Mesenchymal stem cell (in vitro differentiated cells and primary cell): ENCODE data around the gene IFITM10.

Experiments used
- DNase-seq: peaks from one replicate; pipeline ENCODE4 v3.0.0-alpha.2; 2013
- H2AFZ ChIP-seq: one replicate; pipeline ENCODE4 v1.6.1; 2013; ENCODE audit warnings: low read depth, mild to moderate bottlenecking, control low read depth, inconsistent platforms, low read length, moderate library complexity
- H2AK5ac ChIP-seq: 2 replicates; pipeline ENCODE4 v1.6.1; 2013; ENCODE audit warnings: low read length, moderate library complexity, mild to moderate bottlenecking, inconsistent platforms; ENCODE audit not compliant: severe bottlenecking
- H2BK120ac ChIP-seq: one replicate; pipeline ENCODE4 v1.6.1; 2013; ENCODE audit warnings: low read depth, mild to moderate bottlenecking, inconsistent platforms, low read length, moderate library complexity
- H2BK12ac ChIP-seq, 2 experiments: one replicate each; pipeline ENCODE4 v1.6.1; 2013; ENCODE audit warnings: inconsistent platforms in 2 of 2, low read length in 2 of 2, mild to moderate bottlenecking in 2 of 2, moderate library complexity in 2 of 2, control low read depth in 1 of 2
- H2BK15ac ChIP-seq: one replicate; pipeline ENCODE4 v1.6.1; 2013; ENCODE audit warnings: mild to moderate bottlenecking, low read depth, inconsistent platforms; ENCODE audit not compliant: poor library complexity, severe bottlenecking
- H2BK5ac ChIP-seq: 2 replicates; pipeline ENCODE4 v1.6.1; 2013; ENCODE audit warnings: low read depth, mild to moderate bottlenecking, low read length, control low read depth, inconsistent platforms; ENCODE audit not compliant: poor library complexity, severe bottlenecking
- H3K14ac ChIP-seq, 2 experiments: one replicate each; pipeline ENCODE4 v1.6.1; 2013; ENCODE audit warnings: inconsistent platforms in 2 of 2, low read length in 2 of 2, control low read depth in 1 of 2, mild to moderate bottlenecking in 1 of 2, moderate library complexity in 1 of 2
- H3K18ac ChIP-seq, 2 experiments: one replicate each; pipeline ENCODE4 v1.6.1; 2013; ENCODE audit warnings: inconsistent platforms in 2 of 2, low read length in 2 of 2, control low read depth in 1 of 2, low read depth in 1 of 2, mild to moderate bottlenecking in 1 of 2
- H3K23ac ChIP-seq, 2 experiments: one replicate each; pipeline ENCODE4 v1.6.1; 2013; ENCODE audit warnings: inconsistent platforms in 2 of 2, low read length in 2 of 2, mild to moderate bottlenecking in 2 of 2, moderate library complexity in 2 of 2, control low read depth in 1 of 2
- H3K27ac ChIP-seq: 2 replicates; pipeline ENCODE4 v1.5.1; 2013; ENCODE audit warnings: mild to moderate bottlenecking, moderate library complexity, low read length, control low read depth, inconsistent platforms; ENCODE audit not compliant: poor library complexity, severe bottlenecking
- H3K27me3 ChIP-seq, 2 experiments: 2 replicates each; pipeline versions ENCODE4 v1.6.1 to v1.7.0; 2013; ENCODE audit warnings: low read length in 2 of 2, mild to moderate bottlenecking in 2 of 2, moderate library complexity in 2 of 2, control low read depth in 1 of 2, inconsistent platforms in 1 of 2; ENCODE audit not compliant: control insufficient read depth in 1 of 2, insufficient read depth in 1 of 2
- H3K36me3 ChIP-seq, 2 experiments: 2 replicates each; pipeline versions ENCODE4 v1.6.1 to v1.7.0; 2013; ENCODE audit warnings: low read length in 2 of 2, control low read depth in 1 of 2, inconsistent platforms in 1 of 2, low read depth in 1 of 2, mild to moderate bottlenecking in 1 of 2; ENCODE audit not compliant: insufficient read depth in 2 of 2, control insufficient read depth in 1 of 2
- H3K4ac ChIP-seq, 2 experiments: one replicate each; pipeline ENCODE4 v1.6.1; 2013; ENCODE audit warnings: inconsistent platforms in 2 of 2, low read length in 2 of 2, mild to moderate bottlenecking in 2 of 2, moderate library complexity in 2 of 2, control low read depth in 1 of 2, low read depth in 1 of 2
- H3K4me1 ChIP-seq: 2 replicates; pipeline ENCODE4 v1.6.1; 2013; ENCODE audit warnings: low read depth, low read length, control low read depth; ENCODE audit not compliant: control insufficient read depth, insufficient read depth
- H3K4me2 ChIP-seq: 2 replicates; pipeline ENCODE4 v1.6.1; 2013; ENCODE audit warnings: low read length, mild to moderate bottlenecking, inconsistent platforms; ENCODE audit not compliant: poor library complexity, severe bottlenecking
- H3K4me3 ChIP-seq, 2 experiments: 2 replicates each; pipeline versions ENCODE4 v1.5.1 to v1.7.0; 2013; ENCODE audit warnings: low read length in 2 of 2, mild to moderate bottlenecking in 2 of 2, control low read depth in 1 of 2, low read depth in 1 of 2; ENCODE audit not compliant: insufficient read depth in 1 of 2
- H3K79me1 ChIP-seq: replicated peaks from 2 replicates; pipeline ENCODE4 v1.6.1; 2013; ENCODE audit warnings: mild to moderate bottlenecking, control low read depth, low read length, inconsistent platforms; ENCODE audit not compliant: poor library complexity, severe bottlenecking
- H3K9ac ChIP-seq: 2 replicates; pipeline ENCODE4 v1.7.0; 2013; ENCODE audit warnings: mild to moderate bottlenecking, low read length, moderate library complexity
- H3K9me3 ChIP-seq: 2 replicates; pipeline ENCODE4 v1.7.0; 2013; ENCODE audit warnings: mild to moderate bottlenecking, low read length; ENCODE audit not compliant: control insufficient read depth
- H4K8ac ChIP-seq: one replicate; pipeline ENCODE4 v1.6.1; 2013; ENCODE audit warnings: inconsistent platforms, mild to moderate bottlenecking, low read length, moderate library complexity
- H4K91ac ChIP-seq: one replicate; pipeline ENCODE4 v1.6.1; 2013; ENCODE audit warnings: mild to moderate bottlenecking, low read length, inconsistent platforms
- WGBS: methylation state at CpG from one replicate; pipeline ENCODE4 v1.1.7; 2013; ENCODE audit warnings: mixed read lengths; 5-methylcytosine and 5-hydroxymethylcytosine counted together

Gene IFITM10

GRCh38 chr11:1741741-1742140, 8.7 kb downstream of the IFITM10 start:
- 88% methylated on average over 4 of the region's 4 CpGs for WGBS

DNA sequence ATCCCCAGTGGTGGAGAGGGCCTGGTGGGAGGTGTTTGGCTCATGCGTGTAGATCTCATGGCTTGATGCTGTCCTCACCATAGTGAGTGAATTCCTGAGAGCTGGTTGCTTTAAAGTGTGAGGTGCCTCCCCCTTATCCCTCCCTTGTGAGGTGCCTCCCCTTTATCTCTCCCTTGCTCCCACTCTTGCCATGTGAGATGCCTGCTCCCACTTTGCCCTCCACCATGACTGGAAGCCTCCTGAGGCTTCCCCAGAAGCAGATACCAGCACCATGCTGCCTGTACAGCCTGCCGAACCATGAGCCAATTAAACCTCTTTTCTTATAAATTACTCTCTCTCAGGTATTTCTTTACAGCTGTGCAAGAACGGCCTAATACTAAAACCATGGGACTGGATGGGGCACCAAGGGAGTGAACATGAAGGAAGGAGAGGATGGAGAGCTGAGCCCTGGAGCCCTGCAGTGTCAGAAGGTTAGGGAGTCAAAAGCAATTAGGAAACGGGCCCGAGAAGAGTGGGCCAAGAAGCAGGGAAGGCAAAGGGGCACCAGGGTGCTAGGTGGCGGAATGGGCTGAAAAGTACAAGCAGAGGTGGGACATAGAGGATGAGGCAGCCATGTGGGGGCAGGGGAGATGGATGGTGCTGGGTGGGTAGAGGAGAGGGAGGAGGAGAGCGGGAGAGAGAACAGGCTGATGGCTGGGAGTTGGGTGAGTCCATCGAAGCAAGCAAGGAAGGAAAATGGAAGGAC, 9.4 kb downstream of the IFITM10 start:
- peaks cover 18 to 39% of the 10 kb centered on the region in 2 experiments for H3K27me3 ChIP-seq
- no peak overlapping the region for H2BK12ac ChIP-seq
- DNase-seq = no peak
- H3K9ac ChIP-seq = no peak overlapping the region
- H3K18ac ChIP-seq = no peak overlapping the region
- H2AFZ ChIP-seq = no peak overlapping the region
- H3K79me1 ChIP-seq = no peaks in the 10 kb centered on the region
- no peak overlapping the region for H2BK5ac ChIP-seq
- no peak overlapping the region for H3K23ac ChIP-seq
- peaks cover 0 to 7% of the 10 kb centered on the region in 2 experiments for H3K36me3 ChIP-seq
- no peak overlapping the region for H2BK15ac ChIP-seq
- H4K91ac ChIP-seq = no peak overlapping the region
- no peak overlapping the region for H3K4me3 ChIP-seq
- no peak overlapping the region for H4K8ac ChIP-seq
- no peak overlapping the region for H2BK120ac ChIP-seq
- WGBS = 87% methylated on average over 7 of the region's 8 CpGs
- no peak overlapping the region for H3K14ac ChIP-seq
- no peak overlapping the region for H3K27ac ChIP-seq
- no peak overlapping the region for H3K4me2 ChIP-seq
- H3K4me1 ChIP-seq = no peaks in the 10 kb centered on the region
- no peak overlapping the region for H2AK5ac ChIP-seq
- H3K4ac ChIP-seq = no peak overlapping the region
- H3K9me3 ChIP-seq = peaks cover 26% of the 10 kb centered on the region

More at GRCh38 chr11:1741741-1742140, 8.7 kb downstream of the IFITM10 start:
- H3K36me3 ChIP-seq = peaks cover 3 to 11% of the 10 kb centered on the region in 2 experiments
- no peak overlapping the region for H2BK5ac ChIP-seq
- no peak overlapping the region for H3K23ac ChIP-seq
- H3K27ac ChIP-seq = no peak overlapping the region
- no peak overlapping the region for H3K4me2 ChIP-seq
- H3K14ac ChIP-seq = no peak overlapping the region
- H3K27me3 ChIP-seq = peaks cover 11 to 32% of the 10 kb centered on the region in 2 experiments
- no peak overlapping the region for H2AK5ac ChIP-seq
- no peak overlapping the region for H3K9ac ChIP-seq
- no peak overlapping the region for H2BK120ac ChIP-seq
- no peak overlapping the region for H2AFZ ChIP-seq
- no peak overlapping the region for H4K91ac ChIP-seq
- no peaks in the 10 kb centered on the region for H3K4me1 ChIP-seq
- no peak overlapping the region for H3K4ac ChIP-seq
- peaks cover 18% of the 10 kb centered on the region for H3K9me3 ChIP-seq
- no peak overlapping the region for H3K18ac ChIP-seq
- H3K4me3 ChIP-seq = no peak overlapping the region
- no peak overlapping the region for H4K8ac ChIP-seq
- H3K79me1 ChIP-seq = no peaks in the 10 kb centered on the region
- no peak for DNase-seq
- no peak overlapping the region for H2BK12ac ChIP-seq
- no peak overlapping the region for H2BK15ac ChIP-seq

DNA sequence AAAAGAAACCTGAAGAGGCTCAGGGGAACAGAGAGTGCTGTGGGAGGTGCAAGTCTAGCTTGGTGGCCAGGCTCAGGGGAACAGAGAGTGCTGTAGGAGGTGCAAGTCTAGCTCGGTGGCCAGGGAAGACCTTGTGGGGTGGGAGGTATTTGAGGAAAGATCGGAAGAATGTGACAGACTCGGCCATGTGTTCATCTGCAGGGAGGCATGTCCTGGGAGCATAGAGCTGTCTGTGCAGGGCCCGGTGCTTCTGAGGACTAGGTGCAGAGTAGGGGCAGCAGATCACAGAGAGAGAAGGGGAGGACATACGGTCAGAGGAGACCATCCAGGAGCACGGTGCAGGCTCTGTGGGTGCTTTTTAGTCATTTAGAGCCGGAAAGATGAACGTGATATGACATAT, 10.8 kb downstream of the IFITM10 start:
- Histone ChIP-seq H3K27me3 (peaks cover 28 to 51% of the 10 kb centered on the region in 2 experiments), H2BK15ac (no peak overlapping the region), H4K91ac (no peak overlapping the region), H3K4me2 (no peak overlapping the region), H3K4me3 (no peak overlapping the region), H3K4ac (no peak overlapping the region), H3K9me3 (peaks cover 28% of the 10 kb centered on the region), H3K27ac (no peak overlapping the region), H3K18ac (no peak overlapping the region), H2AK5ac (no peak overlapping the region), H2BK5ac (no peak overlapping the region), H3K79me1 (no peaks in the 10 kb centered on the region), H3K36me3 (no peaks in the 10 kb centered on the region), H2BK12ac (no peak overlapping the region), H4K8ac (no peak overlapping the region), H3K4me1 (no peaks in the 10 kb centered on the region), H3K23ac (no peak overlapping the region), H3K14ac (no peak overlapping the region), H2AFZ (no peak overlapping the region), H3K9ac (no peak overlapping the region), H2BK120ac (no peak overlapping the region)
- WGBS = 88% methylated on average over 8 of the region's 8 CpGs
- DNase-seq = no peak

DNA sequence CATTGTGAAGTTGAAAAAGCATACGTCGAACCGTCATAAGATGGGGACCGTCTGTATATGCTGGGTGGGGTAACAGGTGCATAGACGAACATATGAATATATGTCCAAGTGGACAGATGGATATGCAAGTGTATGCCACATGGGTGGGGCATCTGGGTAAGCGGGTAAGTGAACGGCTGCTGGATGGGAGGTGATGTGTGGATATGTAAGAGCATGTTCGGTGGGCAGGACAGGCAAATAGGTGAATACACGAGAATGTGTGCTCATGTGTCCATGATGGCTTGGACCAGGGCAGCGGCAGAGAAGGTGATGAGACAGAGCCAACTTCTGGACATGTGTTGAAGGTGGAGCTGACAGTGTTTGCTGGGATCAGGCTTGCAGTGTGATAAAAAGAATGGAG, 12.0 kb downstream of the IFITM10 start:
- Histone ChIP-seq H3K4me2 (no peak overlapping the region), H2AK5ac (no peak overlapping the region), H3K27me3 (peaks cover 40 to 63% of the 10 kb centered on the region in 2 experiments)

More for the DNA sequence above, 12.0 kb downstream of the IFITM10 start:
- H2BK5ac ChIP-seq = no peak overlapping the region
- H3K23ac ChIP-seq = no peak overlapping the region
- no peak overlapping the region for H2BK12ac ChIP-seq
- no peak overlapping the region for H3K27ac ChIP-seq
- no peak overlapping the region for H3K4me3 ChIP-seq
- H3K79me1 ChIP-seq = no peaks in the 10 kb centered on the region
- 93% methylated on average over 10 of the region's 10 CpGs for WGBS
- H3K18ac ChIP-seq = no peak overlapping the region
- H3K14ac ChIP-seq = no peak overlapping the region
- H4K91ac ChIP-seq = no peak overlapping the region
- H3K4ac ChIP-seq = no peak overlapping the region
- H2BK15ac ChIP-seq = no peak overlapping the region
- DNase-seq = no peak
- no peak overlapping the region for H2BK120ac ChIP-seq
- H3K36me3 ChIP-seq = no peaks in the 10 kb centered on the region
- H3K4me1 ChIP-seq = no peaks in the 10 kb centered on the region
- no peak overlapping the region for H2AFZ ChIP-seq
- peaks cover 28% of the 10 kb centered on the region for H3K9me3 ChIP-seq
- no peak overlapping the region for H4K8ac ChIP-seq
- no peak overlapping the region for H3K9ac ChIP-seq
